ENCODE measurements around the gene PRKG1.

The PRKG1 gene

GRCh38 chr10:51599647-51600046 lies 525.4 kb downstream of the PRKG1 start:
- no peak for DNase-seq (ENCODE audit: low read depth)

DNA sequence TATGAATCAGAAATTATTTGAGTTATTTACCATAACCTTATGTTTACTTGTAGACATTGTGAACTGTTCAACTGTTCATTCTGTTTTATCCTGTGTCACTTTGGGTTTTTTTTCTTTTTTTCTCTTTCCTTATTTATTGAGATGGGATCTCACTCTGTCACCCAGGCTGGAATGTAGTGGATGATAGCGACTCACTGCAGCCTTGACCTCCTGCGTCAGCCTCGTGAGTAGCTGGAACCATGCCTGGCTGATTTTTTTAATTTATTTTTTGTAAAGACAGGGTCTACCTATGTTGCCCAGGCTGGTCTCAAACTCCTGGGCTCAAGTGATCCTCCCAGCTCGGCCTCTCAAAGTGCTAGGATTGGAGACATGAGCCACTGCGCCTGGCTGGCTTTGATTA lies 528.0 kb downstream of the PRKG1 start:
- DNase-seq (ENCODE audit: low read depth), result no peak

DNA sequence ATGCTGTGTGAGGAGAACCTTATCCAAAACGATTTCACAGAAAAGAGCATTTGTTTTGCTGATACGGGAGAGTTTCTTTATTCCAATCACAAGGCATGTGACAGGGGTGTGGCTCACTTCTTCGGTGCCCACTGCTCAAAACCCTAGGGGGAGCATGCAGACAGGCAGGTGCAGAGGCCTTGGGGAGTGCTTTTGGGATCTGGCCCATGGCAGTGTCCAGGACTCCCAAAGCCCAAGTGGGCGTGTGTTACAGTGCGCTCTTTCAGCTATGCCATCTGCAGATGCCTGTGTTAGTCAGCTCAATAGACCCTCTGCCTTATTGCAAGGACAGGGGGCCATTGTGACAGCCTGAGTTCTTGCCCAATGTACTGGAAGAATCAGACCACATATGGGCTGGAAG lies 530.3 kb downstream of the PRKG1 start:
- no peak for DNase-seq (ENCODE audit: low read depth)

GRCh38 chr10:51606825-51607462 lies 532.7 kb downstream of the PRKG1 start:
- DNase-seq (ENCODE audit: low read depth), result no peak

DNA sequence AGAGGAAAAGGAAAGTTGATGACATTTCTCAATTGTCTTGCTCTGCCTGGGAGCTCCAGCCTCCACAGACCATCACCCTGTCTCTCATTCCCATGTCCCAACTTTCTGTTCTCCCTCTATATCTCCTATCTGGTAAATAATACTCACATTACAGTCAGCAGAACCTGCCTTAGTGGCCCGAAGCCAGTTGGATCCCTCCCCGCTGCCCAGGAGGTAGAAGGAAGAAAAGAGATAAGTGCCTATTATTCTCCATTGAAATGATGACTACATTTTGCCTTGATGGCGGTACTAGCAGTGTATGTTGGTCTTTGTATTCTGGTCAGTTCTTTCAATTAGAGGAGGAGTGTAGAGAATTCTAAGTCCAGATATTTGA lies 533.2 kb downstream of the PRKG1 start:
- DNase-seq (ENCODE audit: low read depth), result no peak

DNA sequence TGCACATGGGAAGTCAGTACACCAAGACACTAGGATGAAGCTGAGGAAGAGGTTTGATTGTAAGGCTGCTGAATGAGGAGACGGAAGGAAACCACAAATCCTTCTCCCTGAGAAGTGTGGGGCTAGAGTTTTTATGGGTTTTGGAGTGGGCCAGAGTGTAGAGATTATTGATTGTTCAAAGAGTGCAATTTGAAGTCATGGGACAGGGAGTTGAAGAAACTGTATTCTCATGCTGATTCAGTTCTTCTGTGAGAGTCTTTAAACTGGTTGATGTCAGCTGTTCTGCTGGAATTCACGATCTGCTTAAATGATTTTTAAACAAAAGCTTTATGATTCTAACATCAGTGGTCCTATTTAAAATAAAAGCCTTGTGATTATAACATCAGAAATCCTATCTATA lies 533.9 kb downstream of the PRKG1 start:
- DNase-seq (ENCODE audit: low read depth), result no peak

DNA sequence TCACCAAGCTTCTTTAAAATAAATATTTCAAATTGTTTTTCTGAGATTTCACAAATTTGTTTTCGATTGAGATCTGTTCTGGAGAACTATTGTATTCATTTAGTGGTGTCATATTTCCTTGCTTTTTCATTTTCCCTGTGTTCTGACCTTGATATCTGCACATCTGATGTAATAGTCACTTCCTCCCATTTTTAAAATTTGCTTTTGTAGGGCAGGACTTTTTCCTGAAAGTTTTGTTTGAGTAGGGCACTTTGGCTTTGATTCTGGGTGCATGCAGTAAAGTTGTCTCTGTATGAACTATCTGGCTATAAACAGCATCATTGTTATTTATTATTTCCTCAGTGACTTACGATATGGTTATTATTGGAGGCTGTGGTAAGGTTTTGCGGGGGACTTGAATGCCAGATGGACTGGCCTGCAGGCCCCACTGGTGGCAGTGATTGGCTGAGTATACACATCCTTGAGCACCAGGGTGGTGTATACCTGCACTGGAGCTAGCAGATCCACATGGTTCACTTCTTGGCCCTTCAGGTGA lies 541.5 kb downstream of the PRKG1 start:
- DNase-seq (ENCODE audit: low read depth), result no peak

GRCh38 chr10:51617576-51618235 lies 543.4 kb downstream of the PRKG1 start:
- DNase-seq (ENCODE audit: low read depth), result no peak

DNA sequence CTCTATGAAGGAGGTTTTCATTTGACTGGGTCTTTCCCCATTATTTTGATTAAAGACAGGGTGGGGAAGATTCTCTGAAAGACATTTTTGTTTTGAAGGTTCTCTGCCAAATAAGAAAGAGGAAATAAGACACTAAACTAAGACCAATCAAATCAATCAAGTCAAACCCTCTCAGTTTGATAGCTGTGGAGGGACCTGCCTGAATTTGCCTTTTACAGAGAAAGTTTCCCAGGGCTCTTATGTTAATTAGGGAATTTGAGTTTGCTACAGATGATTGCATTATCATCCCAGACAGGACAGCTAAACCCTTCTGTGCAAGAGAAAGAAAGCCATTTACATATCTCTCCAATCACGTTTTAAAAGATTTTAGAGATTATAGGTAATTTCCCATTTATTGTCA lies 545.1 kb downstream of the PRKG1 start:
- DNase-seq (ENCODE audit: low read depth), result no peak

DNA sequence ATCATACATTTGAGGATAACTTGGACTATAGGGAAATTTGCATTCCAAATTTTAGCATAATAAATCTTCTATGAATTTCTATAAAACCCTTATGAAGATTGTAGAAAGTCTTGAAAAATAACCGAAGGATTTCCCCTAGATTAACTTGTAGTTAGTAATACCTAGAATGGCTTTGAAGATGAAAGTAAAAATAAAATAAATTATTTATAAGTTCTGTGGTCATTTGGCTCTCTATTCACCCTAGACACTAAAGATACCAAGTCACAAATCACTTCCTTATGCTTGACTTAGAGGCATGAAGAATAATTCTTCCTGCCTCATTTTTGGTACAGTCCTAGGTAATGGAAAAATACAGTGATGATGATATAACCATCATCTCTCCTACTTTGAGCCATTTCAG lies 545.8 kb downstream of the PRKG1 start:
- DNase-seq (ENCODE audit: low read depth), result no peak

DNA sequence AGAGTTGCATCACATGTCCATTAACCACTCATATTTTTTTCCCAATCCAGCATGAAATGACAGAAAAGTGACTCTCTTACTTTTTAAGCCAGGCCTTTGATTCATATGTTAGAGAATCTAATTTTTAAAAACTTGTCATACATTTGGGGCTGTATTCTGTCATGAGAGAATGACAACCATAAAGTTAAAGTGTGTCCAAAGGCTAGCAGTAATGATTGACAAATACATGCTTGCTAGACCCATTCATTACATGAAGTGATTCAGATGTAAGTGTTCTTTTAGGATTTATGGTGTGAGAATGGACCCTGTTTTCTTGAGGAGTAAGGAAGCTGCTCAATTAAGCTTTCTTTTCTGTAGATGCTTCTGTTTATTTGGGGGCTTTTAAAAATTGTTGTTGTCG lies 549.7 kb downstream of the PRKG1 start:
- no peak for DNase-seq (ENCODE audit: low read depth)

- no peak for DNase-seq (ENCODE audit: low read depth)
Measured at GRCh38 chr10:51629934-51630639, 555.8 kb downstream of the PRKG1 start.

GRCh38 chr10:51630640-51631005 lies 556.3 kb downstream of the PRKG1 start:
- DNase-seq (ENCODE audit: low read depth), result no peak

- DNase-seq (ENCODE audit: low read depth), result no peak
Measured at GRCh38 chr10:51635436-51635835, 561.1 kb downstream of the PRKG1 start.

DNA sequence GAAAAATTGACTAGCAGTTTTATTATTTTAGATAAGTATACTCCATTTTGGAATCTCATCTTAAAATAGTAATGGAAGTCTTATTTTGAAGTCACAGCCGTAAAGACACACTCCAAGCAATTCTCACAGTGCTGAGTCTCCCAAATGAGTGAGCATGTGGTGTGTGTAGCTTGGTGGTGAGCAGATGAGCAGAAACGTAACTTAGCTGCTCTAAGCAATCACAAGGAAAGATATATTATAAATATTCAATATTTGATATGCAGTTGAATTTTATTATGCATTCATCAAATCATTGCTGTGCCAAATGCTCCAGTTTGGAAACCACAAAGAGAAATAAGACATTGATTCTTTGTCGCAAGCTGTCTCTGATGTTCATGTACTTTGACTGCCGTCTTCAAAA lies 563.9 kb downstream of the PRKG1 start:
- DNase-seq (ENCODE audit: low read depth), result no peak

GRCh38 chr10:51638737-51639136 lies 564.5 kb downstream of the PRKG1 start:
- no peak for DNase-seq (ENCODE audit: low read depth)

DNA sequence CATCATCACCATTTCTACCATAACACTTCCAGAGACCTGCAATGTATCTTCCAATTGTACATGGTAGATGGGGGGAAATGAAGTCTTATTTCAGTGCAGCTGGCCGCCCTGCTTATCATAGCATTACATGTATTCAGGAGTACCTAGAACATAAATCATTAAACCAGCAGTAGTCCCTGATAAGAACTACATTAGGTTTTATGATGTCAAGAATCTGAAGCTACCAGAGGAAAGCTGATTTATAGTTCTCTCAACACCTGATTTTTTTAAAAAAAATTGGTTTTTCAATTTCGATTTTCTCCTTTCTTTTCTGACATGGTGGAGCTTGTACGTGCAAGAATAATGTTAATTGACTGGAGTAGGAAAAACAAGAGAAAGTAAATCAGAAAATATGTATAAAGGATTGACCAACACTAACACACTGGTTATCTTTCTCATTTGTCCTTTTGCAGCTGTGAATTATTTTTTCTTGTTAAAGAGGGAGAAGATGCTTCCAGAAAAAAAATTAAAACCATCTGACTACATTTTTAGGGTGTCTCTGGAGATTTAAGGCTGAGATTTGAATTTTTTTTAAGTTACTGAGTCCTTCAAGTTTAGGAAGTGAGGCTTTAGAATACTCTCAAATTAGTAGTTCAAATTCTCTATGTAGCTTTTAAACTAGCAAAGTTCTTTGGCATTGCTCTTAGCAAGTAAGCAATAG lies 566.0 kb downstream of the PRKG1 start:
- no peak for DNase-seq (ENCODE audit: low read depth)

- DNase-seq (ENCODE audit: low read depth), result no peak
Measured at GRCh38 chr10:51642581-51642980, 568.3 kb downstream of the PRKG1 start.

GRCh38 chr10:51643734-51644133 lies 569.4 kb downstream of the PRKG1 start:
- no peak for DNase-seq (ENCODE audit: low read depth)

- DNase-seq (ENCODE audit: low read depth), result no peak
Measured at GRCh38 chr10:51649064-51649463, 574.8 kb downstream of the PRKG1 start.

- DNase-seq (ENCODE audit: low read depth), result no peak
Measured at GRCh38 chr10:51651063-51651462, 576.8 kb downstream of the PRKG1 start.

DNA sequence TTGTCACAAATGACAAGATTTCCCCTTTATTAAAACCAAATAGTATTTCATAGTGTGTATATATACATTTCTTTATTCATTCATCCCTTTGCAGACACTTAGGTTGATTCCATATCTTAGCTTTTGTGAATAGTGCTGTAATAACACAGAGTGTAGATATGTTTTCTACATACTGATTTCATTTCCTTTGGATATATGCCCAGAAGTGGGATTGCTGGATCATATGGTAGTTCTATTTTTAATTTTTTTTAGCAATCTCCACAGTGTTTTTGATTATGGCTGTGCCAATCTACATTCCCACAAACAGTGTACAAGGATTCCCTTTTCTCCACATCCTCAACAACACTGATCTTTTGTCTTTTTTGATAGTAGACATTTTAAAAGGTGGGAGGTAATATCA lies 578.7 kb downstream of the PRKG1 start:
- no peak for DNase-seq (ENCODE audit: low read depth)

- DNase-seq (ENCODE audit: low read depth), result no peak
Measured at GRCh38 chr10:51654918-51655317, 580.6 kb downstream of the PRKG1 start.

Data from activated T-helper 1 cell treated with Interleukin-2 at 50 U/mL for 16 hours (primary cell).